GM21423 (cell line): ENCODE measurements around the gene MARCHF4.

ENCODE experiments used
- ATAC-seq: cut with Tn5 transposase; IDR thresholded peaks from one replicate; pipeline ENCODE4 v1.9.1; 2021; ENCODE audit warnings: mild to moderate bottlenecking, moderate library complexity; ENCODE audit not compliant: unreplicated experiment

MARCHF4 gene

GRCh38 chr2:216371721-216372702, at the start of gene MARCHF4:
Gene MARCHF4, minus strand, starts transcription at chr2:216372483. Its CDS starts 2,223 bp downstream, at chr2:216370260.
- no peak for ATAC-seq

- ATAC-seq = no peak
These were observed 48.3 kb upstream of the MARCHF4 start for GRCh38 chr2:216420367-216421101.

GRCh38 chr2:216418981-216419380, 46.7 kb upstream of the MARCHF4 start:
- ATAC-seq = no peak

GRCh38 chr2:216416571-216417307, 44.5 kb upstream of the MARCHF4 start:
- no peak for ATAC-seq

GRCh38 chr2:216415541-216415940, 43.3 kb upstream of the MARCHF4 start:
- ATAC-seq = no peak

GRCh38 chr2:216414772-216415319, 42.6 kb upstream of the MARCHF4 start:
- ATAC-seq = no peak

GRCh38 chr2:216413882-216414281, 41.6 kb upstream of the MARCHF4 start:
- ATAC-seq = no peak

- peak; percentile 92 for ATAC-seq
These were observed 40.0 kb upstream of the MARCHF4 start, which contains the start of gene SMARCAL1 for GRCh38 chr2:216412022-216412999. Gene SMARCAL1, plus strand, starts transcription at chr2:216412484. Its CDS starts 2,221 bp downstream, at chr2:216414705.

- peak; percentile 24 for ATAC-seq
These were observed 38.3 kb upstream of the MARCHF4 start for GRCh38 chr2:216410550-216410949.

GRCh38 chr2:216408426-216409290, 36.4 kb upstream of the MARCHF4 start:
- no peak for ATAC-seq

GRCh38 chr2:216406826-216407225, 34.5 kb upstream of the MARCHF4 start:
- ATAC-seq = no peak

- no peak for ATAC-seq
These were observed 33.3 kb upstream of the MARCHF4 start for GRCh38 chr2:216405588-216405987.

- no peak for ATAC-seq
These were observed 31.8 kb upstream of the MARCHF4 start for GRCh38 chr2:216404010-216404618.

GRCh38 chr2:216402751-216403150, 30.5 kb upstream of the MARCHF4 start:
- ATAC-seq = no peak

GRCh38 chr2:216399621-216400020, 27.3 kb upstream of the MARCHF4 start:
- ATAC-seq = no peak

GRCh38 chr2:216394881-216395280, 22.6 kb upstream of the MARCHF4 start:
- ATAC-seq = no peak

GRCh38 chr2:216392945-216393840, 20.9 kb upstream of the MARCHF4 start:
- ATAC-seq = no peak
